ENCODE results near the gene MAPK9.
A peak's percentile ranks its signal among the peaks of the same experiment; 100 is the strongest.

Gene MAPK9

GRCh38 chr5:180294913-180295555 is 3.2 kb upstream of the MAPK9 start:
- DNase-seq (ENCODE audit: low spot score) = no peak

DNA sequence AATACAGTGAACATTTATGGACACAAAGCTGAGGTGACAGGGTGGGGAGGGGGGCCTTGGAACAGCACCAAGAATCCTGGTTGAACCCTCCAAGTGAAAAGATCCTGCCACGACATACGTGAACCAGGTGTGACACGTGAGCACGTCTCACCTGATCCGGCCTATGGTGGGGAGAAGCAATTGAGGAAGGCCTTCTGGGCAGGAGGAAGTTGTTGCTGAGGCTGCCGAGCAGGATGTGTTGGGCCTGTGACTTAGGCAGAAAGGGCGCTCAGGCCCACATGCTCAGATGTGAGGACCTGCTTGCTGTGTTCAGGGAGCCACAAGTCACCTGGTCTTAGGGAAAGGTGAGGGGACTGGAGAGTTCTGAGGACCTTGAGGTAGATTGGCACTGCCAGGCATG is 2.5 kb upstream of the MAPK9 start:
- DNase-seq (ENCODE audit: low spot score) = no peak

- DNase-seq (ENCODE audit: low spot score) = peak; percentile 32
Measured at GRCh38 chr5:180291234-180291940, 496 bp downstream of the MAPK9 start.

DNA sequence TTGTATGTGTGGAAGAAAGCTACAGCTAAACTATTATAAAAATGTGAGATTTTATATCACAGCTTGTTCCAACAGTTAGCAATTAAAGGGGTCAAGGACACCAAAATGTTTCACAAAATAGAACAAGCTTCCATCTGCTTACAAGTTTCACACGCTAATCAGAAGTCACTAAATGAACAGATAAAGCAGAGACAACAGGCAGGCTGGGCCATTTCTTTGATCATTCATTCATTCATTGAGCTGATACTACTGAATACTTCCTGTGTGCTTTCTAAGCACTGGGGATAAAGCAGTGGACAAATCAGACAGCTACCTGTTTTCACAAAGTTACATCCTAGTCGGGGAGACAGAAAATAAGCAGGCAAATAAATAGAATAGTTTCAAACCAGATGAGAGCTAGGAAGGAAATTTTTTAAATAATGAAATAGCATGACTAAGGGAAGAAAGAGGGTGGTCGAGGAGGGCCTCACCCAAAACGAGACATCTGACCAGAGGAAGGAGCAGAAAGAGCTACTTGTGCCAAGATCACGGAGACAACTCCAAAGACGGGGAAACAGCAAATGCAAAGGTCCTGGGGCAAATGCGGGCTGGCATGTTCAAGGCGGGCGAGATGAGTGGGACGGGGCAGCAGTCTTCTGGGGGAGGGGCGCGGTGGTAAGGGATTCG is 1.2 kb downstream of the MAPK9 start:
- DNase-seq (ENCODE audit: low spot score) = no peak

GRCh38 chr5:180289966-180290365 is 1.9 kb downstream of the MAPK9 start:
- DNase-seq (ENCODE audit: low spot score) = no peak

DNA sequence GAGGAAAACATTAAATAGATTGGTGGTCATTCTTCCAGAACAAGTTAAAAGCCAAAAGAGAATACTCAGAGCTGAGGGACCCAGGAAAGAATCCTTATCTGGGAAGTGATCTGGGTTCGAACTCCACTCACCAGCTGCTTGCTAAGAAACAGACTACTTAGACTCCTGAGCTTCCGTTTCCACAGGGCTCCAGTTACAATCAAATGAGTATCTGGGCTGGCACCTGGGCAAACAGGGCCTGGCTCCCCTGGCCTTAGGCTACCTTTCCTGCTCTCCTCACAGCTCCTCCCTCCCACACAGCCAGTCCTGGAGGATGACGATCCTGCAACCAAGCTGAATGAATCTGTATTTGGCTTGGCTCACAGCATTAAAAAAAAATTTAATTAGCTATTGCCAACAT is 2.5 kb downstream of the MAPK9 start:
- DNase-seq (ENCODE audit: low spot score) = no peak

GRCh38 chr5:180287868-180288267 is 4.0 kb downstream of the MAPK9 start:
- no peak for DNase-seq (ENCODE audit: low spot score)

DNA sequence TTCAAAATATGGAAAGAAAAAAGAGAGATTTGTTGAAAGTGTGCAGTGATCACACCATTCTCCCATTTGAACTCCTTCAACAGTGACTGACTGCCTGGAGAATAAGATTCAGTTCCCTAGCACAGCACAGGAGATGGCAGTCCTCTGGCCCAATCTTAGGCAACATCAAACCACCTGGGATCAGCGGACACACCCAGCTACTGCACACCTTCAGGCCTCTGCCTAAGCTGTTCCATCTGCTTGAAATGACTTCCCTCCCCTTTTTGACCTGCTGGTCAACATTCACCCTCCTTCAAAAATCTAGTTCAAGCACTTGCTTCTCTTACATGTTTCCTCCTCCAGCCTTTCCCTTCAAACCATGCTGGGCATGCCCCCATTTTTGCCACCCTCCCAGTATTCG is 4.5 kb downstream of the MAPK9 start:
- DNase-seq (ENCODE audit: low spot score) = no peak

DNA sequence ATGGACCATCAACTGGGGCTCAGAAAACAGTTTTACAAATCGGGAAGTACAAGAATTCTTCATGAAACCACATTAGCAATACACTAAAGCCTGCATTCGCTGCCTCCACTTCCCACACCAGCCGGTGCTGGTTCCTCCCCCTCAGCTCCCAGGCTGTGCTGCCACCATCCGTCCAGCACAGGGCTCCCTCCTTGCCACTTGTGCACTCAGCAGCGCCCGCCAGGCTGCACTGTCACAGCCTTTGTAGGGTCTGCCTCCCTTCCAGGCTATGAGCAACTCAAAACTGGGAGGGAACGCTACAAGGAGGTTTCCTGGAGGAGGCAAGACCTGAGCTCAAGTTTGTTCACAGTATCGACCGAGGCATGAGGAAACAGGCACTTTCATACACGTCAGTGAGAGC is 7.7 kb downstream of the MAPK9 start:
- no peak for DNase-seq (ENCODE audit: low spot score)

DNA sequence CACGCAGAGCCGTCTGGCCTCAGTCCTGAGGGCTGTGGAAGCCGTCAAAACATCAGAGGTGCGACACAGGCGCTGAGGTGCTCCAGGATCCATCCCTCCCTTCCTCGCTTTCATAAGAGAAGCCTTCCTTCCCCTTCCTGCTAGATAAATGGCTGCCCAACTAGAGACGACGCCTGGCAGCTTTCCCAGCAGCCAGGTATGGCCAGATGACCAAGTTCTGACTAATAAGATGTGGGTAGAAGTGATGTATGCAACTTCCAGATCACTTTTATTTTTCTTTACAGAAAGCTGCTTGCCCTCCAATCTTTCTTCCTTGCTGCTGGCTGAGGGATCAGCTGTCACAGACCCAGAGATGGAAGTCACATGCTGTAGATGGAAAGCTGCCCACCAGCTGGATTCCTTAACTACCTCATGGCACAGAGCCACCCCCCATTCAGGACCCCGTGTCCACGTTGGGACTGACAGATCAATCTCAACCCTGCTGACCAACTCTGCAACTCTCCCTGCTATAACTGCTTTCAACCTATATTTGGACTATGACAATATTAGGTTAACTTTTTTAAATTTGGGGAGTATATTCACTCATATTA is 8.8 kb downstream of the MAPK9 start:
- DNase-seq (ENCODE audit: low spot score) = no peak

- no peak for DNase-seq (ENCODE audit: low spot score)
Measured at GRCh38 chr5:180282281-180282680, 9.6 kb downstream of the MAPK9 start.

DNA sequence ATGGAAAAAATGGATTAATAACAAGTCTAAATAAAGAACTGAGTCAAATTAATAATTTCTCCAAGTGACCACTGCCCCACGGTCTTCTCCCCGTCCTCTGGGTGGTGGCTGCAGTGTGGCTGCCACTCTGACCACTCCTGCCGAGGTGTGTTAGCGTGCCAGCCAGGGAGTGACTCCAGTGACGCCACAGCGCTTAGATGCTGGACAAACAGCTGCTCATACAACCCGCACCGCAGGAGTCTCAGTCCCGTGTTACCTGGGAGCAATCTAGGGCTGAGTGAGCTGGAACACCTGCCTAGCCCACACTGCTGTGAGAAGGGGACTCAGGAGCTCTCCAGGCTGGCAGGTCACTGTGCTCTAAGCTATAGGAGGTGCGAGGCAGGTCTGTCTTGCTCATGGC is 10.2 kb downstream of the MAPK9 start:
- no peak for DNase-seq (ENCODE audit: low spot score)

DNA sequence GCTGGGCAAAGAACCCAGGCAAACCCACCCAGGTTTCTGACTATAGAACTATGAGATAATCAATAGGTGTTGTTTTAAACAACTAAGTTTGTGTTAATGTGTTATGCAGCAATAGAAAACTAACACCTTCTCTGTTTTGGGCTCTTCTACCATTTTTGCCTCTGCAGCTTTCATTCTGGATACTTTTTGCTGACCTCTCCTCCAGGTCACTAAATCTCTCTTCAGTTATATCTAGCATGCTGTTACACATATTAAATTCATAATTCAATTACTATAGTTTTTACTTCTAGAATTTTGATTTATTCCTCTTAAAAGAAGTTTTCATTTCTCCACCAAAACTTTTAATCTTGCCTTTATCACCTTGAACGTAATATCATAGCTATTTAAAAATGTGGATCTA is 17.2 kb downstream of the MAPK9 start:
- no peak for DNase-seq (ENCODE audit: low spot score)

- no peak for DNase-seq (ENCODE audit: low spot score)
Measured at GRCh38 chr5:180271221-180271620, 20.7 kb downstream of the MAPK9 start.

DNA sequence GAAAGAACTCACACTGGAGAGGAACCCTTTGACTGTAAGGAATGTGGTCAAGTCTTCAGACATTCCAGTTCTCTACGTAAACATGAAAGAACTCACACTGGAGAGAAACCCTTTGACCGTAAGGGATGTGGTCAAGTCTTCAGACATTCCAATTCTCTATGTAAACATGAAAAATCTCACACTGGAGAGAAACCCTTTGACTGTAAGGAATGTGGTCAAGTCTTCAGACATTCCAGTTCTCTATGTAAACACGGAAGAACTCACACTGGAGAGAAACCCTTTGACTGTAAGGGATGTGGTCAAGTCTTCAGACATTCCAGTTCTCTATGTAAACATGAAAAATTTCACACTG is 32.6 kb downstream of the MAPK9 start:
- DNase-seq (ENCODE audit: low spot score) = no peak

GRCh38 chr5:180253036-180253824 is 38.7 kb downstream of the MAPK9 start:
- DNase-seq (ENCODE audit: low spot score) = no peak

- DNase-seq (ENCODE audit: low spot score) = no peak
Measured at GRCh38 chr5:180251887-180252286, 40.0 kb downstream of the MAPK9 start.

DNA sequence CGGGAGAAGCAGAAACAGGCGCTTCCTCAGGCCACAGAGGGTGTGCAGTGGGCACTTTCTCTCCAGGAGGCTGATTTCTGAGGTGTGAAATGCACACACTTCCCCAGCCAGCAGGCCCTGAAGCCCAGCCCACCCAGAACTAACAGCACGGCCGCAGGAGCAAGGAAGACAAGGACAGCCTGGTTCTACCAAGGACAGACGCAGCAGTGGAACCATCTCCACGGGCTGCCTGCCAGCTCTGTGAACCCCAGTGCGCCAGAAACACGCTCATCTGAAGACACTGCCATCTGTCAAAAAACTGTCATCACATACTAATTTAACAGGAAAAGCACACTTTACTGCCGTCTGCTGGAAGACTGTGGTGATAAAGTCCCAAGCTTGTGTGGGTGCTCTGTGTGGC is 40.7 kb downstream of the MAPK9 start:
- no peak for DNase-seq (ENCODE audit: low spot score)

GRCh38 chr5:180250329-180250728 is 41.6 kb downstream of the MAPK9 start:
- DNase-seq (ENCODE audit: low spot score) = no peak

- DNase-seq (ENCODE audit: low spot score) = no peak
Measured at GRCh38 chr5:180241600-180241999, 50.3 kb downstream of the MAPK9 start.

- no peak for DNase-seq (ENCODE audit: low spot score)
Measured at GRCh38 chr5:180238631-180239030, 53.3 kb downstream of the MAPK9 start.

GRCh38 chr5:180235846-180236245 is 56.0 kb downstream of the MAPK9 start:
- no peak for DNase-seq (ENCODE audit: low spot score)

Measured in LoVo (cell line).